Liver (tissue), 9 donors: ENCODE measurements around the gene SMYD3. TPM values are rescaled to one million over a fixed set of nuclear protein-coding genes. Genes with fewer than 3 reads are reported as not detected.

Experiments
- DNase-seq: peaks from one replicate; pipeline ENCODE4 v3.0.0-alpha.2; 2017; ENCODE audit warnings: low spot score
- H3K27ac ChIP-seq, 2 donors: one replicate each; pipeline ENCODE4 v1.7.0; 2013; ENCODE audit warnings: inconsistent platforms in 2 of 2, low read length in 2 of 2, control low read depth in 1 of 2, low read depth in 1 of 2, mild to moderate bottlenecking in 1 of 2
- H3K27me3 ChIP-seq, 4 donors: one replicate each; pipeline versions ENCODE4 v1.6.1 to v1.7.0; 2013; ENCODE audit warnings: low read length in 3 of 4, inconsistent platforms in 1 of 4, mild to moderate bottlenecking in 1 of 4, moderate library complexity in 1 of 4; ENCODE audit not compliant: control insufficient read depth in 4 of 4, insufficient read depth in 4 of 4
- H3K36me3 ChIP-seq, 4 donors: one replicate each; pipeline versions ENCODE4 v1.6.1 to v1.7.0; 2013; ENCODE audit warnings: low read length in 3 of 4, mild to moderate bottlenecking in 3 of 4, low read depth in 1 of 4, moderate library complexity in 1 of 4; ENCODE audit not compliant: control insufficient read depth in 4 of 4, insufficient read depth in 3 of 4
- H3K4me1 ChIP-seq, 4 donors: one replicate each; pipeline versions ENCODE4 v1.6.1 to v1.7.0; 2013; ENCODE audit warnings: low read length in 3 of 4, mild to moderate bottlenecking in 3 of 4, moderate library complexity in 1 of 4; ENCODE audit not compliant: control insufficient read depth in 4 of 4, insufficient read depth in 4 of 4
- H3K4me3 ChIP-seq, 3 donors: one replicate each; pipeline versions ENCODE4 v1.6.1 to v1.7.0; 2013; ENCODE audit warnings: low read length in 3 of 3, control low read depth in 1 of 3, low read depth in 1 of 3, mild to moderate bottlenecking in 1 of 3
- H3K9ac ChIP-seq, 2 donors: one replicate each; pipeline ENCODE4 v1.7.0; 2013; ENCODE audit warnings: low read length in 2 of 2, mild to moderate bottlenecking in 2 of 2, moderate library complexity in 2 of 2, control low read depth in 1 of 2, low read depth in 1 of 2
- H3K9me3 ChIP-seq, 4 donors: one replicate each; pipeline versions ENCODE4 v1.6.1 to v1.7.0; 2013; ENCODE audit warnings: low read length in 3 of 4; ENCODE audit not compliant: control insufficient read depth in 4 of 4
- EGR1 ChIP-seq, 2 donors: IDR thresholded peaks; 2 replicates each; pipeline ENCODE4 v1.6.1; 2016 to 2018; ENCODE audit warnings: antibody characterized with exemption in 2 of 2, low read depth in 2 of 2
- FOXA1 ChIP-seq: IDR thresholded peaks from 2 replicates; pipeline ENCODE4 v1.6.1; 2016; ENCODE audit warnings: antibody characterized with exemption
- FOXA2 ChIP-seq: IDR thresholded peaks from 2 replicates; pipeline ENCODE4 v1.6.1; 2016; ENCODE audit warnings: antibody characterized with exemption
- GABPA ChIP-seq, 2 donors: IDR thresholded peaks in 1 of 2; conservative IDR thresholded peaks in 1 of 2; 2 replicates each; pipeline ENCODE4 v1.6.1; 2016; ENCODE audit warnings: antibody characterized with exemption in 2 of 2, mild to moderate bottlenecking in 1 of 2, moderate library complexity in 1 of 2
- HNF4A ChIP-seq, 2 donors: conservative IDR thresholded peaks; 2 replicates each; pipeline ENCODE4 v1.6.1; 2016; ENCODE audit warnings: antibody characterized with exemption in 2 of 2, mild to moderate bottlenecking in 2 of 2
- HNF4G ChIP-seq: IDR thresholded peaks from 2 replicates; pipeline ENCODE4 v1.6.1; 2016; ENCODE audit warnings: antibody characterized with exemption
- JUND ChIP-seq, 2 donors: IDR thresholded peaks; 2 replicates each; pipeline ENCODE4 v1.6.1; 2016; ENCODE audit warnings: antibody characterized with exemption in 2 of 2
- MAX ChIP-seq: IDR thresholded peaks from 2 replicates; pipeline ENCODE4 v1.6.1; 2016; ENCODE audit warnings: antibody characterized with exemption
- RAD21 ChIP-seq, 2 donors: IDR thresholded peaks; 2 replicates each; pipeline ENCODE4 v1.6.1; 2016; ENCODE audit warnings: antibody characterized with exemption in 2 of 2, mild to moderate bottlenecking in 2 of 2
- REST ChIP-seq: IDR thresholded peaks from 2 replicates; pipeline ENCODE4 v1.6.1; 2016; ENCODE audit warnings: antibody characterized with exemption, mild to moderate bottlenecking
- RXRA ChIP-seq, 2 donors: IDR thresholded peaks; 2 replicates each; pipeline ENCODE4 v1.6.1; 2017 to 2018; ENCODE audit warnings: antibody characterized with exemption in 2 of 2, mild to moderate bottlenecking in 1 of 2
- SP1 ChIP-seq: IDR thresholded peaks from 2 replicates; pipeline ENCODE4 v1.6.1; 2018; ENCODE audit warnings: antibody characterized with exemption, mild to moderate bottlenecking
- TAF1 ChIP-seq: conservative IDR thresholded peaks from 2 replicates; pipeline ENCODE4 v1.6.1; 2016; ENCODE audit warnings: antibody characterized with exemption, mild to moderate bottlenecking
- YY1 ChIP-seq: IDR thresholded peaks from 2 replicates; pipeline ENCODE4 v1.6.1; 2016; ENCODE audit warnings: antibody characterized with exemption, mild to moderate bottlenecking
- ZBTB33 ChIP-seq: IDR thresholded peaks from 2 replicates; pipeline ENCODE4 v1.6.1; 2016; ENCODE audit warnings: antibody characterized with exemption
- WGBS: extraction: QIAGEN DNeasy Blood & Tissue Kit; methylation state at CpG from one replicate; pipeline ENCODE4 v1.1.7; 2013; 5-methylcytosine and 5-hydroxymethylcytosine counted together
- polyA plus RNA-seq, 2 donors: library from polyadenylated mRNA; stranded (reverse) in 1 of 2; unstranded in 1 of 2; fragments of 200-250 nt in 1 of 2; fragments of >200 nt in 1 of 2; fragmentation: Nextera tagmentation in 1 of 2; extraction: Ambion mirVana in 1 of 2; gene quantifications; one replicate each; pipeline versions ENCODE4 v1.2.1 to v1.2.3, GENCODE V29; 2013 to 2015
- total RNA-seq, 2 donors: library from RNA; depleted of rRNA; stranded (reverse); fragments of >200 nt; gene quantifications; one replicate each; pipeline ENCODE4 v1.2.3, GENCODE V29; 2014
- TF ChIP-seq, protein P1 (sequence below): fragments of 150-350 bp; IDR thresholded peaks from 2 replicates; pipeline ENCODE4 v1.5.1; 2017; ENCODE audit warnings: improper control_type of control experiment, low read depth, low read length; ENCODE audit not compliant: missing input control
- TF ChIP-seq, protein P2 (sequence below): IDR thresholded peaks from 2 replicates; pipeline ENCODE4 v1.6.1; 2016; ENCODE audit warnings: antibody characterized with exemption
- donor health status: healthy.
- donor health status: healthy.
- donor health status: healthy.
- donor health status: healthy.
- donor health status: healthy.

Gene SMYD3
- total and polyA plus RNA-seq, 4 donors = 3.1 to 9.1 (median 8.0) TPM

DNA sequence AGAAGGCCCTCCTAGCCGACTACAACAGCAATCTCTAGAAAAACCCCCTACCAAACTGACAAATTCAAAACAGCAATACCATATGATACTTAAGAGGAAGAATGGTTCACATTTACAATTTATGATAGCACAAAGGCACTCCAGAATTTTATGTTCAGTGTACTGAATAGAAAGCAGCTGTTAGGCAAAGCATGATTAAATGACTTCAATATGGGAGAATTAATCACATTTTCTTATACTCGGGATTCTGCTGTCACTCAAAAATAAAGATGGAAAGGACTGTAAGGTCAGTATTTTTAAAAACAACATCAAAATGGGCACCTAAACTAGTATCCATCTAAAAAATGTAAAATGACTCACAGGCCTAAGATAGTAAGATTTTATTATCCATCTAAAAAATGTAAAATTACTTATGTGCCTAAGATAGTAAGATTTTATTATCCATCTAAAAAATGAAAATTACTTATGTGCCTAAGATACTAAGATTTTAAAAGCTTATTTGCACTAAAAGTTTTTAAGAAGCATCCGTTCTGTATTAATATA, 198.5 kb downstream of the SMYD3 start:
- no peaks in the 10 kb centered on the region for H3K4me1 ChIP-seq
- H3K9me3 ChIP-seq = no peaks in the 10 kb centered on the region
- no peak overlapping the region for H3K9ac ChIP-seq
- WGBS = 94% methylated on average over 3 of the region's 3 CpGs
- H3K27me3 ChIP-seq = no peaks in the 10 kb centered on the region
- DNase-seq = no peak
- no peak overlapping the region for H3K4me3 ChIP-seq
- TF ChIP-seq SP1 (no peak), TAF1 (no peak), JUND (IDR thresholded peaks at IDR 0.05) (no peak), EGR1 (IDR thresholded peaks at IDR 0.05; ENCODE audit: low read depth in 2 of 2) (no peak), FOXA1 (no peak), MAX (no peak), RXRA (IDR thresholded peaks at IDR 0.05) (no peak), HNF4A (conservative IDR thresholded peaks at IDR 0.05) (no peak), HNF4G (no peak), YY1 (no peak), FOXA2 (no peak), RAD21 (IDR thresholded peaks at IDR 0.05) (no peak), GABPA (IDR thresholded peaks at IDR 0.05 in 1 of 2, conservative IDR thresholded peaks at IDR 0.05 in 1 of 2) (no peak)
- TF ChIP-seq, protein P1, sequence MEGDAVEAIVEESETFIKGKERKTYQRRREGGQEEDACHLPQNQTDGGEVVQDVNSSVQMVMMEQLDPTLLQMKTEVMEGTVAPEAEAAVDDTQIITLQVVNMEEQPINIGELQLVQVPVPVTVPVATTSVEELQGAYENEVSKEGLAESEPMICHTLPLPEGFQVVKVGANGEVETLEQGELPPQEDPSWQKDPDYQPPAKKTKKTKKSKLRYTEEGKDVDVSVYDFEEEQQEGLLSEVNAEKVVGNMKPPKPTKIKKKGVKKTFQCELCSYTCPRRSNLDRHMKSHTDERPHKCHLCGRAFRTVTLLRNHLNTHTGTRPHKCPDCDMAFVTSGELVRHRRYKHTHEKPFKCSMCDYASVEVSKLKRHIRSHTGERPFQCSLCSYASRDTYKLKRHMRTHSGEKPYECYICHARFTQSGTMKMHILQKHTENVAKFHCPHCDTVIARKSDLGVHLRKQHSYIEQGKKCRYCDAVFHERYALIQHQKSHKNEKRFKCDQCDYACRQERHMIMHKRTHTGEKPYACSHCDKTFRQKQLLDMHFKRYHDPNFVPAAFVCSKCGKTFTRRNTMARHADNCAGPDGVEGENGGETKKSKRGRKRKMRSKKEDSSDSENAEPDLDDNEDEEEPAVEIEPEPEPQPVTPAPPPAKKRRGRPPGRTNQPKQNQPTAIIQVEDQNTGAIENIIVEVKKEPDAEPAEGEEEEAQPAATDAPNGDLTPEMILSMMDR = no peak
- TF ChIP-seq, protein P2, sequence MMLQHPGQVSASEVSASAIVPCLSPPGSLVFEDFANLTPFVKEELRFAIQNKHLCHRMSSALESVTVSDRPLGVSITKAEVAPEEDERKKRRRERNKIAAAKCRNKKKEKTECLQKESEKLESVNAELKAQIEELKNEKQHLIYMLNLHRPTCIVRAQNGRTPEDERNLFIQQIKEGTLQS = no peak
- peaks cover 0 to 2% (median 0%) of the 10 kb centered on the region in 4 donors for H3K36me3 ChIP-seq
- no peak overlapping the region for H3K27ac ChIP-seq

DNA sequence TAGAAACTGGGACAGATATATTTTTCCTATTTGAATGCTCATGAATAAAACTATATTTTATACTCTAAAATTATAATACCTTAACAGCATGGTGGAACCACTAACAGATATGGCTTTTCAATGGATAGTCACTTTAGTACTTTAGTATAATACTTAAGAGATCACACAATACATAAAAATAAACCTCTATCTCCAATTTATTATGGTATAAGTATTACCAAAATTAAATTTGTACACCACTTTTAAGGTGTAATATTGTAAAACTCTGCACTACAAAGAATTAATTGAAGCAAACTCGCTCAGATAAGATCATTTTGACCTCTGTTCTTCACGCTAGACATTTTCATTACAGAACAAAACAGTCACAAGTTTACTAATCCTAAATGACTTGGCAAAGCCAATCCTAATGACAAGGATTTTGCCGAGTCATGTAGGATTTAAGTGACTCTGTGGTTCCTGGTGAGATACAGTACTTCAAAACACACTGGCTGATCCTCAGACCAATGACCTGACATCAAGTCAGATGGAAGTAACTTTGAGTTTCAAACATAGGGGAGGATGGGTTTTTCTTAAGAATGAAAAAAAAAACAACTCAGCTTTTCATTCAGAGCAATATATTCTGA, 200.6 kb downstream of the SMYD3 start:
- TF ChIP-seq GABPA (IDR thresholded peaks at IDR 0.05 in 1 of 2, conservative IDR thresholded peaks at IDR 0.05 in 1 of 2) (no peak), FOXA2 (no peak), RAD21 (IDR thresholded peaks at IDR 0.05) (no peak), EGR1 (IDR thresholded peaks at IDR 0.05; ENCODE audit: low read depth in 2 of 2) (no peak), REST (no peak), TAF1 (no peak), HNF4G (no peak), ZBTB33 (no peak), HNF4A (conservative IDR thresholded peaks at IDR 0.05) (no peak), FOXA1 (no peak)
- peaks cover 0 to 6% (median 3%) of the 10 kb centered on the region in 4 donors for H3K4me1 ChIP-seq
- WGBS = 92% methylated on average over 3 of the region's 3 CpGs
- H3K9ac ChIP-seq = no peak overlapping the region
- no peak overlapping the region for H3K27ac ChIP-seq
- H3K27me3 ChIP-seq = no peaks in the 10 kb centered on the region
- peaks cover 0 to 2% (median 0%) of the 10 kb centered on the region in 4 donors for H3K36me3 ChIP-seq
- DNase-seq = no peak
- H3K9me3 ChIP-seq = no peaks in the 10 kb centered on the region
- no peak overlapping the region for H3K4me3 ChIP-seq
